CD4-positive, alpha-beta T cell (primary cell): ENCODE data around the gene RNF220. TPM values are rescaled to one million over a fixed set of nuclear protein-coding genes. Genes with fewer than 3 reads are reported as not detected.

Experiments used
- ATAC-seq: fragments of 200-7000 bp; cut with Tn5 transposase; one replicate; pipeline ENCODE4 v1.10.0; 2022; ENCODE audit warnings: mild to moderate bottlenecking; ENCODE audit not compliant: poor library complexity
- CTCF ChIA-PET: fragments of 350-600 bp; sonication (Branson Sonifier 250); formaldehyde crosslinking; loops from one replicate; lab custom pipeline; 2021; ENCODE audit warnings: antibody characterized with exemption, inconsistent platforms; lab: Charles Lee
- POLR2A ChIA-PET: fragments of 350-600 bp; sonication (Branson Sonifier 250); formaldehyde crosslinking; loops from one replicate; lab custom pipeline; 2021; ENCODE audit warnings: antibody characterized with exemption, inconsistent platforms; lab: Charles Lee
- DNase-seq, 14 experiments: peaks; one replicate each; pipeline ENCODE4 v3.0.0-alpha.2; 2013 to 2020; ENCODE audit warnings: mixed read lengths in 2 of 14
- H3K27ac ChIP-seq, 2 donors: one replicate each; pipeline versions ENCODE4 v1.5.1 to v1.7.0; 2013; ENCODE audit warnings: low read length in 2 of 2, low read depth in 1 of 2, mild to moderate bottlenecking in 1 of 2
- H3K27me3 ChIP-seq, 2 experiments: 1 replicate in 1 of 2; 2 replicates in 1 of 2; pipeline versions ENCODE4 v1.6.1 to v1.7.0; 2013; ENCODE audit warnings: low read length in 2 of 2, control low read depth in 1 of 2, mild to moderate bottlenecking in 1 of 2, moderate library complexity in 1 of 2; ENCODE audit not compliant: insufficient read depth in 2 of 2, control insufficient read depth in 1 of 2
- H3K36me3 ChIP-seq: one replicate; pipeline ENCODE4 v1.6.1; 2013; ENCODE audit warnings: low read length, control low read depth; ENCODE audit not compliant: insufficient read depth
- H3K4me1 ChIP-seq: one replicate; pipeline ENCODE4 v1.6.1; 2013; ENCODE audit warnings: low read length, control low read depth; ENCODE audit not compliant: insufficient read depth
- H3K4me3 ChIP-seq: one replicate; pipeline ENCODE4 v1.5.1; 2013; ENCODE audit warnings: mild to moderate bottlenecking, low read length, moderate library complexity
- H3K9me3 ChIP-seq, 2 experiments: 1 replicate in 1 of 2; 2 replicates in 1 of 2; pipeline versions ENCODE4 v1.6.1 to v1.7.0; 2013; ENCODE audit warnings: low read length in 2 of 2, mild to moderate bottlenecking in 2 of 2, control low read depth in 1 of 2, moderate library complexity in 1 of 2; ENCODE audit not compliant: control insufficient read depth in 1 of 2, insufficient read depth in 1 of 2
- H3K27ac Mint-ChIP-seq: one replicate; pipeline ENCODE4 v1.8.0; 2020; ENCODE audit warnings: mixed read lengths
- H3K27me3 Mint-ChIP-seq: one replicate; pipeline ENCODE4 v1.8.0; 2021; ENCODE audit warnings: mixed read lengths
- H3K36me3 Mint-ChIP-seq: one replicate; pipeline ENCODE4 v1.8.0; 2021; ENCODE audit warnings: low read depth, mixed read lengths
- H3K4me1 Mint-ChIP-seq: one replicate; pipeline ENCODE4 v1.8.0; 2021; ENCODE audit warnings: low read depth, mixed read lengths
- H3K4me3 Mint-ChIP-seq: one replicate; pipeline ENCODE4 v1.8.0; 2020; ENCODE audit warnings: mild to moderate bottlenecking, mixed read lengths
- H3K9me3 Mint-ChIP-seq: one replicate; pipeline ENCODE4 v1.8.0; 2020; ENCODE audit warnings: mixed read lengths
- intact Hi-C, 2 experiments: fragments of 100-400 bp; cut with DNase I in 1 of 2; cut with micrococcal nuclease in 1 of 2; formaldehyde crosslinking; loops; one replicate each; pipeline versions ENCODE4 v1.15.1 to v1.9.0; 2023 to 2025; cut with DNase I, micrococcal nuclease
- total RNA-seq, 174 experiments: library from RNA in 2 of 174; stranded (reverse) in 2 of 174; gene quantifications; one replicate each; pipeline ENCODE4 v1.2.3 and lab custom pipeline; 2021 to 2026
- TF ChIP-seq, protein P1 (sequence below): fragments of 200-600 bp; IDR thresholded peaks from one replicate; pipeline ENCODE4 v1.8.0; 2022; ENCODE audit warnings: antibody characterized with exemption, mild to moderate bottlenecking

Gene RNF220
- total RNA-seq, 2 experiments from 2014 or later, result 76.0 to 77.9 TPM

DNA sequence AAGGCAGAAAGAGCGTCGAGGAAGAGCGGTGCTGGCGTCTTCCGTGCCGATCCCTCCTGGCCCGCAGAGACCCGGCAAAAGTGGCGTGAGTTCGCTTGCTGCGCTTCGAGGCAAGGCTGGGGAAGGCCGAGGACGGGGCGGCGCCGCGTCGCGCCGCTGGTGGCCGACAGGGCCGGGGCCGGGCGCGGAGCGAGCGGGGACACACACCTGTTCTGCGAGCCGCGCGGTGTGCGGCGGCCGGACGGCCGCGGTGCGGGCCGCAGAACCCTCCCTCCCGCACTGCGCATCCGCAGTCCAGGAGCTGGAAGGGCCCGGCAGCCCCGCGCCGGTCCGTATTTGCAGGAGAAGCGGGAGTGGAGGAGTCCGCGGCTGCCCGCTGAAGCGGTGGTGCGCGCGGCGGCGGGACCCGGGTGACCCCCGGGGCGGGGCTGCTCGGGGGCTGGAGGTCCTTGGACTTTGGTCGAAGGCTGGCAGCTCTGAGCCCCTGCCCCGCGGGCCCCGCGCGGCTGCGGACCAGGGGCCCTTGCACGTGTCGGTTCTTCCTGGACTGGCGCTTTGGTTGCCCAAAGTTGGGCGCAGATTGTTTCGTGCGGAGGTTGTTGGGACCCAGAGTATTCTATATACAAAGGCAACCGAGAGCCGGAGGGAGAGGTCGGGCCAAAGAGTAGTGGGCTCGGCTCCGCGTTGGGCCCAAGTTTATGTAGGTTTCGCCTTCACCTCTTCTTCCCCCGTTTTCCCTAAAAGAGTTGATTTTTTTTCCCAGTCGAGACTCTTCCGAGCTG is 2.6 kb downstream of the RNF220 start:
- no peak overlapping the region for H3K27ac ChIP-seq
- peak in 2 of 14 experiments; percentile 40 to 42 for DNase-seq
- peaks cover 41% of the 10 kb centered on the region for H3K27me3 Mint-ChIP-seq
- H3K4me3 Mint-ChIP-seq, result peak overlapping the region; percentile 64
- no peaks in the 10 kb centered on the region for H3K36me3 ChIP-seq
- no peaks in the 10 kb centered on the region for H3K36me3 Mint-ChIP-seq
- ChIA-PET POLR2A (interaction anchor here (0.5 kb wide), 1 partner anchor 81 kb away, joined by 3 read pairs; no protein-coding TSS in a partner anchor), CTCF (no interaction called here)
- peaks cover 72 to 98% of the 10 kb centered on the region in 2 experiments for H3K27me3 ChIP-seq
- no peak overlapping the region for H3K4me3 ChIP-seq
- H3K27ac Mint-ChIP-seq, result no peak overlapping the region
- H3K4me1 ChIP-seq, result peaks cover 42% of the 10 kb centered on the region
- no peaks in the 10 kb centered on the region for H3K9me3 Mint-ChIP-seq
- intact Hi-C loops, result no loop called here
- TF ChIP-seq, protein P1, sequence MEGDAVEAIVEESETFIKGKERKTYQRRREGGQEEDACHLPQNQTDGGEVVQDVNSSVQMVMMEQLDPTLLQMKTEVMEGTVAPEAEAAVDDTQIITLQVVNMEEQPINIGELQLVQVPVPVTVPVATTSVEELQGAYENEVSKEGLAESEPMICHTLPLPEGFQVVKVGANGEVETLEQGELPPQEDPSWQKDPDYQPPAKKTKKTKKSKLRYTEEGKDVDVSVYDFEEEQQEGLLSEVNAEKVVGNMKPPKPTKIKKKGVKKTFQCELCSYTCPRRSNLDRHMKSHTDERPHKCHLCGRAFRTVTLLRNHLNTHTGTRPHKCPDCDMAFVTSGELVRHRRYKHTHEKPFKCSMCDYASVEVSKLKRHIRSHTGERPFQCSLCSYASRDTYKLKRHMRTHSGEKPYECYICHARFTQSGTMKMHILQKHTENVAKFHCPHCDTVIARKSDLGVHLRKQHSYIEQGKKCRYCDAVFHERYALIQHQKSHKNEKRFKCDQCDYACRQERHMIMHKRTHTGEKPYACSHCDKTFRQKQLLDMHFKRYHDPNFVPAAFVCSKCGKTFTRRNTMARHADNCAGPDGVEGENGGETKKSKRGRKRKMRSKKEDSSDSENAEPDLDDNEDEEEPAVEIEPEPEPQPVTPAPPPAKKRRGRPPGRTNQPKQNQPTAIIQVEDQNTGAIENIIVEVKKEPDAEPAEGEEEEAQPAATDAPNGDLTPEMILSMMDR, result no peak
- peaks cover 36% of the 10 kb centered on the region for H3K4me1 Mint-ChIP-seq
- peaks cover 0 to 37% of the 10 kb centered on the region in 2 experiments for H3K9me3 ChIP-seq
- ATAC-seq, result no peak

DNA sequence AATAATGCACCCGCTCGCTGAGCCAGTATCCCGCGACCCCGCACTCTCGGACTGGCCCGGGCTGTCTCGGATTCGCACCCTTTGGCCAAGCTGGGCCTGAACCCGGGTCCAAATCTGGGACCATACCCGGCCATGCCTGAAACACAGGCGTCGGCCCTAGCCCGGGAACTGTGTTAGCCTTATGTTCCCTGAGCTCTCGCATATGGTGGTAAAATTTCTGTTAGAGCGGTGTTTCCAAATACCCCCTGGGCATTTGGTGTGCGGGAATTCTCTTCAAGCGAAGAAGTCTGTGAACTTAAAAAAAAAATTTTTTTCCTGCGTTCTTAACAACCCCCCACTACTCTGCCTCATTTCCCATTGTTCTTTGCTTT is 3.1 kb downstream of the RNF220 start:
- POLR2A ChIA-PET, result interaction anchor here (0.5 kb wide), 1 partner anchor 81 kb away, joined by 3 read pairs; no protein-coding TSS in a partner anchor
- CTCF ChIA-PET, result no interaction called here
- peaks cover 36% of the 10 kb centered on the region for H3K4me1 Mint-ChIP-seq

DNA sequence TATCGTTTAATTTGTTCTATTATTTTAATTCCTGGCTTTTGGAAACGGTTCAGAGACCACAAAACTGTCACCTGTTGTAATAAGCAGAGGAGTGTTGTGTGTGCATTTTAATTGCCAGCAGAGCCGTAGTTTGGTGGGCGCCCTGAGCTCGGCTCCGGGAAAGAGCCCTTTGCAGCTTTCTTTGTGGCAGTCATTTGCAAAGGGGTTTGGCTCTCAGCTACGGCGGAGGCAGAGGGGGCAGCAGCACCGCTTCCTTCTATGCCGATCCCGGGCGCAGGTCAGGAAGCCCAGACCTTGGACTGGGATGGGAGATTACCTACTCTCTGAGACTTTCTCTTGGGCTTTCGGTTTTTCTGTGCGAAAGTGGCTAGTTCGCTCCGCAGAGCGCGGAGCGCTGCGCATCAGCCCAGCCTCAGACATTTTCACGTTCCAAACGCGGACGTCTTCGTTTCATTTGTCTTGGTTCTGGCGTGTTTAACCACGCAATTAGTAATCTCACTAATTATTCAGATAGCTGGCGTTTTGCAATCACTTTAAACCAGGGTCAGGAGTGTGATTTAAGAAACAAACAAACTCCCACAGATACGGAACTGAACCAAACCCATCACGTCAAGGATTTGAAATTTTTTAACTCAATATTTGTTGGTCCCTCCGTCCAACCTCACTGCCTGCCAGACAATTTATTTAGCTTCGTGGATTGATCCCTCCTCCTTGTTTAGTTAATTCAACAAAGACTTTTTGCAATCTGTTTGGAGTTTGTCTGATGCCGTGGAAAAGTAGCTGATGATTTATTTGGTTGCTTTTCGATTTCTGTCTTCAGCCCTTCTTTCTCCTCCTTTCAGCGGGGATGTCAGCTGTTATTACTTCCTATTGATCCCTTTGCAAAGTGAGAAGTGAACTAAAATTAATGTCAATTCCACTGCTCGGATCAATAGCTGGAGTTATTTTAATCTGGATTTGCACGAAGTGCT is 3.9 kb downstream of the RNF220 start:
- ChIA-PET CTCF (no interaction called here), POLR2A (no interaction called here)
- no peaks in the 10 kb centered on the region for H3K36me3 ChIP-seq
- Mint-ChIP-seq H3K9me3 (no peaks in the 10 kb centered on the region), H3K27me3 (peaks cover 34% of the 10 kb centered on the region), H3K27ac (no peak overlapping the region), H3K36me3 (no peaks in the 10 kb centered on the region), H3K4me3 (peak overlapping the region; percentile 70), H3K4me1 (peaks cover 36% of the 10 kb centered on the region)
- H3K4me3 ChIP-seq, result peak overlapping the region; percentile 1
- TF ChIP-seq, protein P1, result no peak
- peaks cover 42% of the 10 kb centered on the region for H3K4me1 ChIP-seq
- H3K27me3 ChIP-seq, result peaks cover 71 to 98% of the 10 kb centered on the region in 2 experiments
- DNase-seq (peak in 2 of 14 experiments; percentile 30 to 43), ATAC-seq (no peak)
- H3K9me3 ChIP-seq, result peaks cover 0 to 37% of the 10 kb centered on the region in 2 experiments
- intact Hi-C loops, result no loop called here
- H3K27ac ChIP-seq, result no peak overlapping the region

More for the DNA sequence above, 3.1 kb downstream of the RNF220 start:
- H3K27ac Mint-ChIP-seq, result no peak overlapping the region
- Histone ChIP-seq H3K9me3 (peaks cover 0 to 37% of the 10 kb centered on the region in 2 experiments), H3K27me3 (peaks cover 68 to 98% of the 10 kb centered on the region in 2 experiments), H3K4me1 (peaks cover 42% of the 10 kb centered on the region), H3K4me3 (no peak overlapping the region), H3K36me3 (no peaks in the 10 kb centered on the region), H3K27ac (no peak overlapping the region)
- no peaks in the 10 kb centered on the region for H3K36me3 Mint-ChIP-seq
- DNase-seq (peak in 1 of 14 experiments; percentile 20), ATAC-seq (no peak)
- H3K27me3 Mint-ChIP-seq, result peaks cover 35% of the 10 kb centered on the region
- no peaks in the 10 kb centered on the region for H3K9me3 Mint-ChIP-seq
- intact Hi-C loops, result no loop called here
- peak overlapping the region; percentile 64 for H3K4me3 Mint-ChIP-seq
- TF ChIP-seq, protein P1, result no peak
